ENCODE measurements around the gene PC.

PC gene

GRCh38 chr11:66907751-66908630, 50.2 kb downstream of the PC start:
- no peak for DNase-seq

DNA sequence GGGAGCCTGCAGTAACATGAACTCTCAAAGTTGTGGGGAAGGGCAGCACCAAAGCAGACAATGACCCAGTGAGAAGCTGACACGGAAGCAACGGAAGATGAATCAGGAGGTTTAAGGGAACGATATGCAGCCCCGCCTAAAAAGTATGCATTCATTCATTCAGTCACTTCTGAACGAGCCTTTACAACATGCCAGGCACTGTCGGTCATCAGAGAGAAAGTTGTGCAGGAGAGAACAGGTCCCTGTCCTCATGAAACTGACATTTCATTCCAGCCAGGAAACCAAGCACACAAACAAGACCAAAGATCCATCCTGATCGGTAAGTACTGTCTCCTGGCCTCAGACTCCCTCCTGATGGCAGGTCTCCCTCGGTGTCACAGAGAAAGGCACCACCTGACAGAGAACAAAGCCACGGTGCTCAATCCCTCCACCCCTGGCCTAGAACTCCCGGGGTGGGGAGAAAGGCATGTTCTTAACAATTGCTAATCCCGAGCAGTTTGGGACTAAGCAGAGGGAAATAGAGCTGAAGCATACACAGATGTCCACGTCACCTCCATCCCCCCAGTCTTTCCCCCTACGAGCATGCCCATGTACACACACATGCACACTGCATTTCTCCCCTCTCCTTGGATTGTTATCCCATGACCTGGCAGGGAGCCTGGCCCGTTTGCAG, 52.0 kb downstream of the PC start:
- DNase-seq: no peak

- no peak for DNase-seq
Observed at GRCh38 chr11:66905631-66906030, 52.6 kb downstream of the PC start.

DNA sequence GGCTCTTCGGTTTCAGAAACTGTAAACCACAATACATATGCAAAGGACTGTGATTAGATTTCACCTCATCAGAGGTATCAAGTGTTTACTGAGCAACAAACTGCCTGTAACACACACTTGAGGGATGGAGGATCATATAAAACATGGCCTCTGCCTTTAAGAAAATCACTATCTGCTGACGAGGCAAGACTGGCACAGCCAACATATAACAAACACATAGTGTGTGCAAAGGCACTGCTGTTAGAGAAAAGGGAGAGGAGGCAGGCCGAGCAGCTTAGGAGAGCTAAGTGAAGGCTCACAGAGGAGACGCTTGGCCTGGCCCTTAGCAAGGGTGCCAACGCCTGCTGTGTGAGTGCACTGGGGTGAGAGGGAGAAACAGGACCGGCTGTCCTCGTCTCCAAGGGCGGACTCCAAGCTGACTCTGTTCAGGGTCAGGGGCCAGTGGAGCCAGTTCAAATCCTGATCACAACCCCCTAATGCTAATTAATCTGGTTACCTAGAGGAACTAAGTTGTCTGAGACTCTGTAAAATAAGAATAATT, 53.1 kb downstream of the PC start:
- no peak for DNase-seq

GRCh38 chr11:66904561-66904960, 53.6 kb downstream of the PC start:
- no peak for DNase-seq

DNA sequence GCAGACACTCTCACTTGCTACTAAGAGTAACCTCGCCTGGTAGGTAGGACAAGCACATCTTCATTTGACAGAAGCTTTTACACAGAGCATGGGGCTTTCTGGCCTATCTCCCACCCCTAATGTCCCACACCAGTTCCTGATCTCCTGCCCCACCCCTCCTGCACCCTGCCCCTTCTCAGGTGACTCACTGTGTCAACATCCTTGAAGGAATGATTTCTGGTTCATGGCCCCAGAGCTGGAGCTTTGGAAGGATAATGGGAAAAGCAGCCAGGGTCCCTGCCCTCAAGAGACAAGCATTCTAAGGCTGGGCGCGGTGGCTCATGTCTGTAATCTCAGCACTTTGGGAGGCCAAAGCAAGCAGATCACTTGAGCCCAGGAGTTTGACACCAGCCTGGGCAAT, 54.1 kb downstream of the PC start:
- DNase-seq: no peak

DNA sequence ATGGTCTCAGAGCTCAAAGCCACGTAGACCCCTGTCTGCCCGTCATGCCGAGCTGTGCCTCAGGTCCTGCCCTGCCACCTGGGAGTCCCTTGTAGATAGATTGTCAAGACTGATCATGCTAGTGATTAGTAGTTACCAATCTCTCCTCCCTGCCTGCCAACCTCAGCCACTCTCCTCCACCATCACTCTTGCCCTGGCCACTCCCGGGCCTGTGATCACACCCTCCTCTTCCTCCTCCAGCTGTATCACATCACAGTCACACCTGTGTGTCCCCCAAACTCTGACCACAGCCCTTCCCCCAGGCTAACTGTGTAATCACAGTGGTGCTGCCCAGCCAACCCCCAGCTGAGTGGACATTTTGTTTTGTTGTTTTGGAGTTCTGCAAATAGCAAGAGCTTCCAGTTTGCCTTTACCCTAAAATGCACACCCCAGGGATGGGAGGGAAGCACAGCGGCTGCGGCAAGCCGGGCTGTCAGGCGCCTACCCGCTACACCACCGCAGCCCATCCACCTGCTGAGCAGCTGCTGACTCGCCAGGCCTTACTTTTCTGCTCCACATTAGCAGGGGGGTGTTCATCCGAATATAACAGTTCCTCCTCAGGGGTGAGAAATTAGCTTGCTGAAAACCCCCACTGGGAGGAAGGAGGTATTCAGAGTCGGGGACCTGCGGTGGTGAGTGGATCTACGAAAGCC, 55.6 kb downstream of the PC start:
- no peak for DNase-seq

- DNase-seq: no peak
Observed at GRCh38 chr11:66901964-66902390, 56.2 kb downstream of the PC start.

DNA sequence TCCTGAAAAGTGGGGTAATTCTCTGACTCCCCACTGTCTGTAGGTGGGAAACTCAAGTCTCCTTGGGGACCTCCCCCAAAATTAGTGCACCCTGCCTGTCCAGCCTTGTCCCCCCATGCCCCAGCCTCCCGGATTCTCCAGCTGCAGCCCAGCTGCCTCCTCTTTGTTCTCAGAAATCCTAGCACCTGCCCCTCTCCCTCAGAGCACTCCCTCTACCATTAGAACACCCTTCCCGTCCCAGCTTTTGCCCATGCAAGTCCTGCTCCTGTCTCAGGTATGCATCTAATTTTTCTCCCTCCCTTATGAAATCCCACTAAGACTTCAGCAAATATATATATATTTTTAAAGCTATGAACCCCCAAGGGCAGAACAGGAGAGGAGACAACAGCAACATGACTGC, 64.0 kb downstream of the PC start:
- no peak for DNase-seq

GRCh38 chr11:66892911-66893310, 65.3 kb downstream of the PC start:
- no peak for DNase-seq

DNA sequence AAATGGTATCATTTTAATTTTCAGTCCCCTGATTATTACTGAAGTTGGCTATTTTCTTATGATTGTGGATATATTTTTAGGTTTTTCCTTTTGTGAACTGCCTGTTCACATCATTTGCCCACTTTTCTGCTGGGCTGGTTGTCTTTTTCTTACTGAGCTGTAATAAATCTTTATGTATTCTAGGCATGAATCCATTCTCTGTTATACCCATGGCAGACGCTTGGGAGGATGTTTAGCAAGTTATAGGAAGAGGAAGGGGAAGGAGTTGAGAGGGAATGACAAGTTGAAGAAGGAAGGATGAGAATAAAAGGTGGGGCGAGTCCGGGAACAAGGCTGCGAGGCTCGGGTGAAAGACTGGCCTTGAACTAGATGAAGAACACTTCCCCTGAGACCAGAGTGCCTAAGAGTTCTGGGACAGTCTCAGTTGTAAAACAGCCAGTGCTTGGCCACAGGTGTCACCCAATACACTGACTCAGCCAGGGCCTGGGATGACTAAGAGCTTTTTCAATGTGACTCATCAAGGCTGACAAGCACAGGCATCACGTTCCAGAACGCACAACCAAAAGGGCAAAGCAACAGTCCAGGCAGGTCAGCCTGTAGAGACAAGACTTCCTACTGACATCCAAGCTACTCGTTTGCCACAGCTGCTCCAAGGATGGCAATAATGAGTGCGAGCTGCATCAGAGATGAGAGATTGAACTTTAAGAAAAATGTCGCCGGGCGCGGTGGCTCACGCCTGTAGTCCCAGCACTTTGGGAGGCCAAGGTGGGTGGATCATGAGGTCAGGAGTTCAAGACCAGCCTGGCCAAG, 66.1 kb downstream of the PC start:
- DNase-seq: no peak

- no peak for DNase-seq
Observed at GRCh38 chr11:66889960-66890359, 68.2 kb downstream of the PC start.

GRCh38 chr11:66888282-66888681, 69.9 kb downstream of the PC start:
- DNase-seq: no peak

GRCh38 chr11:66887526-66887925, 70.7 kb downstream of the PC start:
- DNase-seq: no peak

- DNase-seq: no peak
Observed at GRCh38 chr11:66886671-66887221, 71.4 kb downstream of the PC start.

DNA sequence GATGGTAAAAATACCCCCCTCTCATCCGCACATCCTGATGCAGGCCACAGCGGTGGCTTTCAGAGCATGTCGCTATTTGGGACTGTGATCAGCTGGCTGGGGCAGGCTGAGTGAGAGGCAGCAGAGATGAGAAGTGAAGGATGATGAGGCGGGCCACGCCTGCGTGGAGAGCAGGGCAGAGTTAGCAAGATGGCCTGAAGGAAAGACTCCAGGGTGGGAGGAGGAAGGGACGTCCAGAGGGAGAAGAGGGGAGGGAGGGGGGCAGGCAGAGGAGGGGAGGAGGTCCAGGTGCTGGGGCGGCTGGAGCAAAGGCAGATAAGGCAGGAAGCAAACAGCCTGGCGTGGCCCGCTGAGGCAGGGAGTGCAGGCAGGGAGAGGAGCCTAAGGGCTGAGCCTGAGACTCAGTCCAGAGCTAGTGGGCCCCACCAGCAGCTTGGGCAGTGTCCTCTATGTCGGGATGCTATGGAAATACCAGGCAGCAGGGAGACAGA, 72.2 kb downstream of the PC start:
- no peak for DNase-seq

DNA sequence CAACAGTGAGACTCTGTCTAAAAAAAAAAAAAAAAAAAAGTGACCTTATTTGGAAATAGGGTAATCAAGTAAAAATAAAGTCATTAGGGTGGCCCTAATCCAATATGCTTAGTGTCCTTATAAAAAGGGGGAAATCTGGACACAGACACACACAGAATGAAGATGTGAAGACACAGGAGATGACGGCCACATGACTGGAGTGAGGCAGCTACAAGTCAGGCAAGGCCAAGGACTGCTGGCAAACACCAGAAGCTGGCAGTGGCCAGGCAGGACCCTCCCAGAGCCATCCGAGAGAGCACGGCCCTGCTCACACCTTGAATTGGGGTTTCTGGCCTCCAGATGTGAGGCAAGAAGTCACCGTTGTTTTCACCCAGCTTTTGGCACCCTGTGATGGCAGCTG, 72.7 kb downstream of the PC start:
- no peak for DNase-seq

GRCh38 chr11:66884443-66884842, 73.7 kb downstream of the PC start:
- no peak for DNase-seq

GRCh38 chr11:66883016-66883965, 74.9 kb downstream of the PC start:
- DNase-seq: peak; percentile 54 to 61

DNA sequence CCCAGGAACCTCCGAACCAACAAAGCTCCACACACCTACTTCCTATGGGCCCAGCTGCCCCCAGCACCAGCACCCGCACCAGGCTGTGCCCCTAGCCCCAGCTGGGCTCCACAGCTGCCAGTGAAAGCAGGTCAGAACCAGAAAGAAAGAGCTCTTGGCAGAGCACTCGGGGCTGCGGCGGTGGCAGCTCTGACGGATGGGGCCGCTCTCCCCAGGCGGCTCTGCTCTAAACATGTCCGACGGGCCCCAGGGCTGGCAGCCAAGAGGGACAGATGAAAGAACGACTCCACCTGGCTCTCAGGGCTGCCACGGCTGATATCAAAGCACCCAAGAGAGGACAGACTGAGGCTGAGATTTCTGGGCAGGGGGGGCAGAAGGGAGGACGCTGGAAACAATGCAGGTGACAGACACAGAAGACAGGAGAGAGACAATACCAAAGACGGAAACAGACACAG, 75.6 kb downstream of the PC start:
- no peak for DNase-seq

DNA sequence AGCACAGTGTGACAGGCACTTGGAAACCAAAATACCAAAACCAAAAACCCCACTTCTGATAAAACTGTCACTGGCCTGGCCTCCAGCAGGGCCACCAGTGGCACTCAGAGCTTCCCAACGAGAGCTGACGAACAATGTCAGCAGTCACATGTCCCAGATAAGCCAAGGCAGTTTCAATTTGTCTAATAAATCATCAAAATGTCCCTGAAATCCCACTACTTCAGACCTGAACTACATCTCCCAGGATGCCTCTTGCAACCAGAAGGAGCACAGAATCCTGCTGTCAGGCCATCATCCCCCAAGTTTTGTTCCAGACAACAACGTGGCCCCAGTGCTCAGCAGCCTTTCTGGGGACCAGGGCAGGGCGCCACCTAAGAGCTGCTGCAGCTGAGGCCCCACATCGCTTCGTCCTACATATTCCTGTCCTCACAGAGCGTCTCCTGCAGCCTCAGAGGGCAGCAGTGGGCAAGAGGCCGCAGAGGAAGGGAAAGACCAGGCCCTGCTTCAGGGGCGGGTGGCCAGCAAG, 76.2 kb downstream of the PC start:
- no peak for DNase-seq

Measured in NCI-H1930 (cell line).